HFF-Myc (cell line): ENCODE data around the gene MUC16.
"Not testable (repeated sequence)": the region's sequence is repeated elsewhere in the genome, so short reads cannot be mapped to it uniquely, and the experiment has no call there.

Experiments
- DNase-seq: peaks from one replicate; pipeline ENCODE4 v3.0.0-alpha.2; 2011; ENCODE audit warnings: low read depth; ENCODE audit errors: extremely low read depth
- H3K4me3 ChIP-seq: replicated peaks from 2 replicates; pipeline ENCODE4 v1.5.1; 2011; ENCODE audit warnings: low read depth, mild to moderate bottlenecking, control low read depth, low read length
- TF ChIP-seq, protein P1 (sequence below): IDR thresholded peaks from 2 replicates; pipeline ENCODE4 v1.5.1; 2012; ENCODE audit warnings: mild to moderate bottlenecking, low read depth, low read length, control low read depth; ENCODE audit errors: missing control alignments

MUC16 gene

DNA sequence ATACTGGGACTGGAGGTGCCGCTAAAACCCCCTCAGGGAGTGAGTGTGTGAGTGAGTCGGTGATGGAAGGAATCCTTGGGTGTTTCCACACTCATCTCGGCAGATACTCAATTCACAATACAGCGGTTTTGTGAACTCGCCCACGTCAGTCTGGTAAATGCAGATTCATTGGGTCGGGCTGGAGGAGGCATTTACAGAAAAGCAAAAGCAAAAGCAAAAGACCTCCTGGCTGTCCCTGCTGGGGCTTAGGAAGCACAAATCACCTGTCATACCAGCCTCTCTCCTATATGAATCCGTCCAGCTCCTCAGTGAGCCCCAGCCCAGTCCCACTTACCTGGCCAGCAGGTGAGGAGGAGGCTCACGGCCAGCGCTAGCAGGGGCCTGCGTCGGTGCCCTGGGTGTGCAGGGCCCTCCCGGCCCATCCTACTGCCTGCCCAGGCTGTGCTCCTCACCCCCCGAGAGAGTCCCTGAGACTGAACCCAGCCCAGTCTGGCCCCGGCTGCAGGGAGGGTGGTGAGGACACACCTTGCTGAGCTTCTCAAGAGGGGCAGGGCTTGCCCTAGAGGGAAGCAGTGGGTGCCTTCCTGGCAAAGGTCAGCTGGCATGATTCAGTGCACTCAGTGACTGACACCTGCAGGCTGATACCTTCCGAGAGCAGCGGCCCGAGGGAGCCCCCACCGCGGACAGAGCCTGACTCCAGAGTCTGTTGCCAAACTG lies at the start of gene MUC16:
MUC16 (minus strand) TSS at position 475 of the 717 bp plus-strand sequence.
- DNase-seq = no peak
- H3K4me3 ChIP-seq = no peak within 1 kb of the TSS
- TF ChIP-seq, protein P1, sequence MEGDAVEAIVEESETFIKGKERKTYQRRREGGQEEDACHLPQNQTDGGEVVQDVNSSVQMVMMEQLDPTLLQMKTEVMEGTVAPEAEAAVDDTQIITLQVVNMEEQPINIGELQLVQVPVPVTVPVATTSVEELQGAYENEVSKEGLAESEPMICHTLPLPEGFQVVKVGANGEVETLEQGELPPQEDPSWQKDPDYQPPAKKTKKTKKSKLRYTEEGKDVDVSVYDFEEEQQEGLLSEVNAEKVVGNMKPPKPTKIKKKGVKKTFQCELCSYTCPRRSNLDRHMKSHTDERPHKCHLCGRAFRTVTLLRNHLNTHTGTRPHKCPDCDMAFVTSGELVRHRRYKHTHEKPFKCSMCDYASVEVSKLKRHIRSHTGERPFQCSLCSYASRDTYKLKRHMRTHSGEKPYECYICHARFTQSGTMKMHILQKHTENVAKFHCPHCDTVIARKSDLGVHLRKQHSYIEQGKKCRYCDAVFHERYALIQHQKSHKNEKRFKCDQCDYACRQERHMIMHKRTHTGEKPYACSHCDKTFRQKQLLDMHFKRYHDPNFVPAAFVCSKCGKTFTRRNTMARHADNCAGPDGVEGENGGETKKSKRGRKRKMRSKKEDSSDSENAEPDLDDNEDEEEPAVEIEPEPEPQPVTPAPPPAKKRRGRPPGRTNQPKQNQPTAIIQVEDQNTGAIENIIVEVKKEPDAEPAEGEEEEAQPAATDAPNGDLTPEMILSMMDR = no peak

DNA sequence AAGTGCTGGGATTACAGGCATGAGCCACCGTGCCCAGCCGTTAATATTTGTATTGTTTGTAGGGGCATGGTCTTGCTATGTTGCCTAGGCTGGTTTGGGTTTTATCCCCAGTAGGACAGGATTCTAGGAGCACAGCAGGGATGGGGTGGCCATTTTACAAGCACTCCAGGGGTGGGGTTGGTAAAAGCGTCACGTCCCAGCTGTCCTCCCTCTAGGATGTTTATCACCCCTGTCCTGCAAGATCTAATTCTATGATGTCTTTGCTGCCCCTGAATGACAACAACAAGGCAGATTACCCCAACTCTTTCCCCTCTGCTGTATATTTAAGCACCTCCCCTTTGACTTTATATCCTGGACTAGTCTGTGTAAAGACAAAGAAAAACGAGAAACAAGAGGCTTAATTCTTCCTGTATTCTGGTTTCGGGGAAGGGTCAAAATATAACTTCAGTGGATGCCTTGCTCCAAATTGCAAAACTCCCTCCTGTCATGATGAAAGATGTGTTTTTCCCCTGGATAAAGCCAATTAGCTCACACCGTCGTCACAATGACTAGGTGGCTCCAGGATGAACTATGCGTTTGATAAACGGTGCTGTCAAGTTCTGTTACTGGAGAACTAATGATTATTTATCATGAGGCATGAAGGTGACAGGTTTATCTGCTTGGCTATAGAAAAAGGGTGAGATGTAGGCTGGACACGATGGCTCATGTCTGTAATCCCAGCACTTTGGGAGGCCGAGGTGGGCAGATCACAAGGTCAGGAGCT lies 48.9 kb upstream of the MUC16 start:
- DNase-seq = no peak
- TF ChIP-seq, protein P1 = no peak
- no peak overlapping the region for H3K4me3 ChIP-seq

DNA sequence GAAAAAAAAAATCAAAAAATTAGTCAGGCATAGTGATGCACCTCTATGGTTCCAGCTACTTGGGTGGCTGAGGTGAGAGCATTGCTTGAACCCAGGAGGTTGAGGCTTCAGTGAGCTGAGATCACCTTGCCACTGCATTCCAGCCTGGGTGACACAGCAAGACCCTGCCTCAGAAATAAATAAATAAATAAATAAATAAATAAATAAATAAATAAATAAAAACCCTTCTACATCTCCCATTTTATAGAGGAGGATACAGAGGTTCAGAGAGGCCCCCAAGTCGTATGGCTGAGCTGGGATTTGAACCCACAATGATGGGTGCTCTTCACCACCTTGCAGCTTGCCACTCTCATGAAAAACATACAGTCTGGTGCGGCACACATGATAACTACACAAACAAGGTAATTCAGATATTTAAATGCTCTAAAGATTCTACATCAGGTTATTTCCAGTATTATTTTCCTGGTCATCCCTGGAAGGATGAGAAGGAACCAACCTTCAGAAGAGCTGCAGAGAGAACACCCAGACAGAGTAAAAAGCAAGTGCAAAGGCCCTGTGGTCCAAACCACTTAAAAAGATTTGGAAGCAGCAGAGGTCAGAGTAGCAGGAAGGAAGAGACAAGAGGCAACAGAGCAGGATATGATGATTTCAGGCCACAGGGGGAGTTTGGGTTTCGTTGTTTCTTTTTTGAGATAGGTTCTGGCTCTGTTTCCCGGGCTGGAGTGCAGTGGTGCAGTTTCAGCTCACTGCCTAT lies 47.5 kb upstream of the MUC16 start:
- TF ChIP-seq, protein P1 = no peak
- DNase-seq = no peak
- H3K4me3 ChIP-seq = no peak overlapping the region

DNA sequence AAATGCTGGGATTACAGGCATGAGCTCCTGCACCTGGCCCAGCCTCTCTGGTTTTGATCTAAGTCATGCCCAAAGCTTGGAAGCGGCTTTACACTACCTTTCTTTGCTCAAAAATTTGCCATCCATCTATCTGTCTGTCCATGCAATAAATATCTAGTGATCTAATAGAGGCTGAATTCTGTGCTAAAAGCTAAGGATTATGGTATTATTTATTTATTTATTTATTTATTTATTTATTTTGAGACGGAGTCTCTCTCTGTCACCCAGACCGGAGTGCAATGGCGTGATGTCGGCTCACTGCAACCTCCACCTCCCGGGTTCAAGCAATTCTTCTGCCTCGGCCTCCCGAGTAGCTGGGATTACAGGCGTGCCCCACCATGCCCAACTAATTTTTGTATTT lies 45.9 kb upstream of the MUC16 start:
- DNase-seq, H3K4me3 ChIP-seq: not testable (repeated sequence)

DNA sequence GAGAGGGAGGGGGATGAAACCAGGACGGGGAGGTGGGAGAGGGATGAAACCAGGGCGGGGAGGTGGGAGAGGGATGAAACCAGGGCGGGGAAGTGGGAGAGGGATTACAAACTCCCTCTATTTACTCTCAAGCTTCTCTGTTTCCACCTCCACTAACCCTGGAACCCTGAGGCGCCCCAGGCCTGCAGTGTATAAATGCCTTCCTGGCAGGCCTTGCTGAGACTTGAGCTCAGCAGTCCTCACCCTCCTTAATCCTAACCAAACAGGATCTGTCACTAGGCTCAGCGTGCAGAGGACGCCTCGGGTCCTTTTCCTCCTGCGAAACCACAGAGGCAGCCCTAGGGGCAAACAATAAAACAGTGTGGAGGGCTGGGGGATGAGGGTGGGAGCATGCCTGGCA lies 44.6 kb upstream of the MUC16 start:
- H3K4me3 ChIP-seq = no peak overlapping the region
- no peak for DNase-seq
- TF ChIP-seq, protein P1 = no peak

DNA sequence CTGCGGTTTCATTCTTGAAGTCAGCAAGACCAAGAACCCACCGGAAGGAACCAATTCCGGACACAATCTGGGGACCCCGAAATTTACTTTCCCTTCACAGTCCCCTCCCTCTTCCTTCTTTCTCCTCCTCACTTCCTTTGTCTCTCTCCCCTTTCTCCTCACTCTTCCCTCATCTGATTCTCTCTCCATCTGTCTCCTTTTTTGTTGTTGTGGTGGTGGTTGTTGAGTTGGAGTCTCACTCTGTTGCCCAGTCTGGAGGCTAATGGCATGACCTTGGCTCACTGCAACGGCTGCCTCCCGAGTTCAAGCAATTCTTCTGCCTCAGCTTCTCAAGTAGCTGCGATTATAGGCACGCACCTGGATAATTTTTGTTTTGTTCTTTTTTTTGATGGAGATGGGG lies 44.0 kb upstream of the MUC16 start:
- TF ChIP-seq, protein P1 = no peak
- no peak for DNase-seq
- H3K4me3 ChIP-seq = no peak overlapping the region

DNA sequence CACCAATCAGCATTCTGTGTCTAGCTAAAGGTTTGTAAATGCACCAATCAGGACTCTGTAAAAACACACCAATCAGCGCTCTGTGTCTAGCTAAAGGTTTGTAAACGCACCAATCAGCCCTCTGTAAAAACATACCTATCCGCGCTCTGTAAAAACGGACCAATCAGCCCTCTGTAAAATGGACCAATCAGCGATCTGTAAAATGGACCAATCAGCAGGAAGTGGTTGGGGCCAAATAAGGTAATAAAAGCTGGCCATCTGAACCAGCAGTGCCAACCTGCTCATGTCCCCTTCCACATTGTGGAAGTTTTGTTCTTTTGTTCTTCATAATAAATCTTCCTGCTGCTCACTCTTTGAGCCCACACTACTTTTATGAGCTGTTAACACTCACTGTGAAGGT lies 43.5 kb upstream of the MUC16 start:
- not testable (repeated sequence) for H3K4me3 ChIP-seq, DNase-seq
